Neuronal stem cell (in vitro differentiated cells): ENCODE measurements around the gene ENPP1.
"Not testable (repeated sequence)": the region's sequence is repeated elsewhere in the genome, so short reads cannot be mapped to it uniquely, and the experiment has no call there.

ENCODE experiments used
- DNase-seq: peaks from one replicate; pipeline ENCODE4 v3.0.0-alpha.2; 2013; ENCODE audit warnings: low spot score
- H2AFZ ChIP-seq: one replicate; pipeline ENCODE4 v1.6.1; 2013; ENCODE audit warnings: mild to moderate bottlenecking, low read length, inconsistent platforms
- H2AK5ac ChIP-seq: 2 replicates; pipeline ENCODE4 v1.6.1; 2013; ENCODE audit warnings: low read depth, mild to moderate bottlenecking, inconsistent platforms, low read length, moderate library complexity, mixed read lengths
- H2BK120ac ChIP-seq: 2 replicates; pipeline ENCODE4 v1.6.1; 2013; ENCODE audit warnings: low read depth, mild to moderate bottlenecking, inconsistent platforms, low read length, moderate library complexity, mixed read lengths
- H2BK12ac ChIP-seq: one replicate; pipeline ENCODE4 v1.6.1; 2013; ENCODE audit warnings: low read length, inconsistent platforms
- H2BK15ac ChIP-seq: 2 replicates; pipeline ENCODE4 v1.6.1; 2013; ENCODE audit warnings: mild to moderate bottlenecking, low read length, inconsistent platforms, mixed read lengths
- H2BK5ac ChIP-seq: one replicate; pipeline ENCODE4 v1.6.1; 2013; ENCODE audit warnings: inconsistent platforms, mild to moderate bottlenecking, low read length, moderate library complexity
- H3K14ac ChIP-seq: one replicate; pipeline ENCODE4 v1.6.1; 2013; ENCODE audit warnings: low read length, inconsistent platforms
- H3K18ac ChIP-seq: 2 replicates; pipeline ENCODE4 v1.6.1; 2013; ENCODE audit warnings: low read length, inconsistent platforms
- H3K23ac ChIP-seq: 2 replicates; pipeline ENCODE4 v1.6.1; 2013; ENCODE audit warnings: low read depth, mild to moderate bottlenecking, mixed read lengths, low read length, inconsistent platforms; ENCODE audit not compliant: poor library complexity
- H3K27ac ChIP-seq: replicated peaks from 3 replicates; pipeline ENCODE4 v1.5.1; 2013; ENCODE audit warnings: low read length, inconsistent platforms
- H3K27me3 ChIP-seq, 3 experiments: 2 replicates each; pipeline ENCODE4 v1.6.1; 2013; ENCODE audit warnings: low read length in 3 of 3, mild to moderate bottlenecking in 2 of 3, inconsistent platforms in 1 of 3, low read depth in 1 of 3, mixed read lengths in 1 of 3, moderate library complexity in 1 of 3; ENCODE audit not compliant: control insufficient read depth in 3 of 3, insufficient read depth in 3 of 3
- H3K36me3 ChIP-seq, 2 donors: replicated peaks in 1 of 2; 2 replicates each; pipeline ENCODE4 v1.6.1; 2013; ENCODE audit warnings: low read length in 2 of 2; ENCODE audit not compliant: control insufficient read depth in 2 of 2, insufficient read depth in 2 of 2
- H3K4ac ChIP-seq: 2 replicates; pipeline ENCODE4 v1.6.1; 2013; ENCODE audit warnings: inconsistent platforms, mild to moderate bottlenecking, low read length, moderate library complexity
- H3K4me1 ChIP-seq, 2 donors: 1 replicate in 1 of 2; 2 replicates in 1 of 2; pipeline ENCODE4 v1.6.1; 2013; ENCODE audit warnings: low read length in 2 of 2, low read depth in 1 of 2; ENCODE audit not compliant: control insufficient read depth in 2 of 2, insufficient read depth in 1 of 2
- H3K4me2 ChIP-seq: one replicate; pipeline ENCODE4 v1.6.1; 2013; ENCODE audit warnings: mild to moderate bottlenecking, low read length, inconsistent platforms; ENCODE audit not compliant: insufficient read depth, poor library complexity, severe bottlenecking
- H3K4me3 ChIP-seq, 2 donors: 2 replicates each; pipeline ENCODE4 v1.5.1; 2013; ENCODE audit warnings: low read length in 2 of 2, mild to moderate bottlenecking in 2 of 2, inconsistent platforms in 1 of 2, moderate library complexity in 1 of 2
- H3K79me1 ChIP-seq: one replicate; pipeline ENCODE4 v1.6.1; 2013; ENCODE audit warnings: low read depth, mild to moderate bottlenecking, inconsistent platforms, low read length, moderate library complexity
- H3K9ac ChIP-seq: one replicate; pipeline ENCODE4 v1.6.1; 2013; ENCODE audit warnings: mild to moderate bottlenecking, low read depth, low read length, inconsistent platforms; ENCODE audit not compliant: poor library complexity
- H3K9me3 ChIP-seq, 2 donors: replicated peaks in 1 of 2; 2 replicates each; pipeline versions ENCODE3 to v1.6.1; 2013; ENCODE audit warnings: low read length in 2 of 2, mild to moderate bottlenecking in 2 of 2, inconsistent platforms in 1 of 2, low read depth in 1 of 2, mixed read lengths in 1 of 2, moderate library complexity in 1 of 2; ENCODE audit not compliant: control insufficient read depth in 2 of 2, insufficient read depth in 1 of 2
- H4K8ac ChIP-seq: one replicate; pipeline ENCODE4 v1.6.1; 2013; ENCODE audit warnings: low read depth, mild to moderate bottlenecking, inconsistent platforms, low read length, moderate library complexity
- H4K91ac ChIP-seq: one replicate; pipeline ENCODE4 v1.6.1; 2013; ENCODE audit warnings: low read length, low read depth, mild to moderate bottlenecking, inconsistent platforms; ENCODE audit not compliant: poor library complexity
- WGBS, 2 donors: extraction: QIAGEN DNeasy Blood & Tissue Kit; methylation state at CpG; one replicate each; pipeline ENCODE4 v1.1.7; 2013; ENCODE audit warnings: missing lambda C conversion rate in 2 of 2, mixed read lengths in 1 of 2; ENCODE audit not compliant: insufficient read length in 2 of 2, insufficient replicate concordance in 1 of 2; ENCODE audit errors: extremely low coverage in 2 of 2; 5-methylcytosine and 5-hydroxymethylcytosine counted together

Gene ENPP1

DNA sequence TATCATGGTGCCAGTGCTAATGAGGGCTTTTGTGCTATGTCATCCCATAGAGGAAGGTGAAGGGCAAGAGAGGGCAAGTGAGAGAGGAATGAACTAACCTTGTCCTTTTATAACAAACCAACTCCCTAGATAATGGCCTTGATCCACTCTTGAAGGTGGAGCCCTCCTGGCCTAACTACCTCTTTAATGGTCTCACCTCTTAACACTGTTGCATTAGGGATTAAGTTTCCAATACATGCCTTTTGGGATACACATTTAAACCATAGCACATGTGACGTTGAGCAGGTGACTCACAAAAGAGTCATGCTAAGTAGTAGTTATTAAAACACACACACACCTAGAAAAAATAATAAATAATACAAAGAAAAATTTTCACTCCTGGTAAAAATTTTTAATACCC, 106.4 kb downstream of the ENPP1 start:
- peaks cover 0 to 2% of the 10 kb centered on the region in 2 donors for H3K9me3 ChIP-seq
- DNase-seq = no peak
- H2BK5ac ChIP-seq = no peak overlapping the region
- H4K8ac ChIP-seq = no peak overlapping the region
- H3K79me1 ChIP-seq = no peaks in the 10 kb centered on the region
- H3K4me3 ChIP-seq = no peak overlapping the region
- no peak overlapping the region for H2AFZ ChIP-seq
- no peak overlapping the region for H2AK5ac ChIP-seq
- H3K23ac ChIP-seq = no peak overlapping the region
- H3K36me3 ChIP-seq = no peaks in the 10 kb centered on the region
- no peak overlapping the region for H3K14ac ChIP-seq
- no CpG with 5 or more reads among the region's 1 CpG for WGBS, 2 donors
- H3K4me1 ChIP-seq = no peaks in the 10 kb centered on the region
- H3K18ac ChIP-seq = no peak overlapping the region
- peaks cover 0 to 4% (median 0%) of the 10 kb centered on the region in 3 experiments for H3K27me3 ChIP-seq
- no peak overlapping the region for H4K91ac ChIP-seq
- no peak overlapping the region for H3K4me2 ChIP-seq
- H3K27ac ChIP-seq = no peak overlapping the region
- H3K4ac ChIP-seq = no peak overlapping the region
- H2BK120ac ChIP-seq = no peak overlapping the region
- H2BK12ac ChIP-seq = no peak overlapping the region
- no peak overlapping the region for H3K9ac ChIP-seq
- no peak overlapping the region for H2BK15ac ChIP-seq

DNA sequence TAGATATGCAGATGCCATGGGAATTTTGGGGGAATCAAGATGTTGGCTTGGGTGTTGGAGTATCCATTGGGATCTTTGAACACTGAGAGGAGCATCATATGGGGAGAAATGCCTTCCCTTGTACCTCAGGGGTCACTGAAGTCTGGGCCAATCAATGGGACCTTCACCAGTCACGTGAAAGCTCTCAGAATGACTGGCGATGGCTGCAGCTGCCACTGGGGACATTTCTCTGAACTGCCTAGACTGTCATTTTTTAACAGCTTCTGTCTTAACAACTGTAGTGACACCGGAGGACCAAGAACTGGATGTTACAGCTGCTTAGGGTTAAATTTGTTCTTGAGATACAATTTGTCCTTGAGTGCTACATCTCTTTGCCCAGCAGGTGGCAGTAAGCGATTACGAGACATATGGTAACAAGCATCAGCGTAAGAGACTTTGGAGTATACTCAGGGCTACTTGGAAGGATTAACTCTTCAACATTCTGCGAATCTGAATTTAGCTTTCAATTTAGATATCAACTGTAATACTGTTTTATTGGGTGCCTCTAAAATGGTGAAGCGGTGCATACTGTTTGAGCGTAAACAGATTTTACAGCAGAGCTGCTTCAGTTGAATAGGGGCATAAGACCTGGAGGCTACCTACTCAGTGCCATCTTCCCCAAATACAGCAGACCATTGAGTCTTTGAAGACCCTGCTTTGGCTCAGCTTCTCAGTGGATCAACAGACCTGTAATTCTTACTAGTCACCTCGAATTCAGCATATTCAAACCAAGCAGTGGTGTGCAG, 107.3 kb downstream of the ENPP1 start:
- Histone ChIP-seq H3K14ac (no peak overlapping the region), H3K27ac (no peak overlapping the region), H2BK12ac (no peak overlapping the region), H3K4me2 (no peak overlapping the region), H3K27me3 (peaks cover 0 to 4% (median 0%) of the 10 kb centered on the region in 3 experiments), H4K91ac (no peak overlapping the region), H3K4me3 (no peak overlapping the region), H3K18ac (no peak overlapping the region), H3K9ac (no peak overlapping the region), H3K4me1 (no peaks in the 10 kb centered on the region), H2BK5ac (no peak overlapping the region), H3K23ac (no peak overlapping the region), H3K79me1 (no peaks in the 10 kb centered on the region), H2AK5ac (no peak overlapping the region), H3K9me3 (peaks cover 0 to 2% of the 10 kb centered on the region in 2 donors), H3K4ac (no peak overlapping the region), H2BK15ac (no peak overlapping the region), H4K8ac (no peak overlapping the region), H2AFZ (peak overlapping the region; percentile 7), H3K36me3 (no peaks in the 10 kb centered on the region), H2BK120ac (no peak overlapping the region)
- DNase-seq = peak; percentile 58
- no CpG with 5 or more reads among the region's 10 CpGs for WGBS, 2 donors

DNA sequence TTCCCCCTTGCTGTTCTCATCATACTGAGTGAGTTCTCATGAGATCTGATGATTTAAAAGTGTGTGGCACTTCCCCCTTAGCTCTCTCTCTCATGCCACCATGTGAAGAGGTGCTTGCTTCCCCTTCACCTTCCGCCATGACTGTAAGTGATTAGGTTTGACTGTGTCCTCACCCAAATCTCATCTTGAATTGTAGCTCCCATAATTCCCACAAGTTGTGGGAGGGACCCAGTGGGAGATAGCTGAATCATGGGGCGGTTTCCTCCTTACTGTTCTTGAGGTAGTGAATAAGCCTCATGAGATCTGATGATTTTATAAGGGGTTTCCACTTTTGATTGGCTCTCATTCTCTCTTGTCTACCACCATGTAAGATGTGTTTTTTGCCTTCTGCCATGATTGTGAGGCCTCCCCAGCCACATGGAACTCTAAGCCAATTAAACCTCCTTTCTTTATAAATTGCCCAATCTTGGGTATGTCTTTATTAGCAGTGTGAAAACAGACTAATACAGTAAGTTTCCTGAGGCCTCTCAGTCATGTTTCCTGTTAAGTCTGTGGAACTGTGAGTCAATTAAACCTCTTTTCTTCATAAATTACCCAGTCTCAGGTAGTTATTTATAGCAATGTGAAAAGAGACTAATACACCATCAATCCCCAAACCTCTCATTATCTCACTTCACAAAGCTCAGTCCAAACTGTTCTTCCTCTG, 108.4 kb downstream of the ENPP1 start:
- not testable (repeated sequence) for H3K4me2 ChIP-seq, H3K23ac ChIP-seq, H3K9ac ChIP-seq, H2AK5ac ChIP-seq, H3K14ac ChIP-seq, H3K4ac ChIP-seq, H2AFZ ChIP-seq, H3K9me3 ChIP-seq, H3K27ac ChIP-seq, H3K27me3 ChIP-seq, H2BK5ac ChIP-seq, H3K36me3 ChIP-seq, H3K4me3 ChIP-seq, H4K8ac ChIP-seq, H3K4me1 ChIP-seq, H2BK15ac ChIP-seq, H2BK120ac ChIP-seq, H4K91ac ChIP-seq, H3K18ac ChIP-seq, DNase-seq, H3K79me1 ChIP-seq, H2BK12ac ChIP-seq
- no CpG with 5 or more reads among the region's 2 CpGs for WGBS, 2 donors

DNA sequence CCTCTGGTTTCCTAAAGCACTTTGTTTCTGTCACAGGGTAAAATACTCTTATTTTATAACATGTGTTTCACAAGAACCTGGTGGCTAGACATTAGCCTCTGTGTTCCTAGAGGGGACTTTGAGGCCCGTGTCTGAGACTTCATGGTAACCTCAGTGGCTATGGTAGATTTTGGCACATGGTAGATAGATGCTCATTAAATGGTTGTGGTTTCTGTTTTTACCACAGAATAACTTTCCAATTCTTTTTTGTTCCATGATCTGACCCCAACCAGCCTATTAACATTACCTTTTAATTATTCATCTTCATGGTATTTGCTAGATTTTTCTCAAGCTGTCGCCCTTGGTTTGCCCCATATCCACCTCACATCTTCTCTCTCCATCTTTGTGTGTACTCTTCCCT, 109.0 kb downstream of the ENPP1 start:
- H2AK5ac ChIP-seq = no peak overlapping the region
- H2BK5ac ChIP-seq = no peak overlapping the region
- no peak overlapping the region for H3K9ac ChIP-seq
- DNase-seq = no peak
- WGBS, 2 donors = no CpG with 5 or more reads among the region's 2 CpGs
- H3K36me3 ChIP-seq = no peaks in the 10 kb centered on the region
- H2BK12ac ChIP-seq = no peak overlapping the region
- no peak overlapping the region for H2BK120ac ChIP-seq
- no peak overlapping the region for H3K14ac ChIP-seq
- no peak overlapping the region for H3K27ac ChIP-seq
- no peak overlapping the region for H3K18ac ChIP-seq
- no peak overlapping the region for H3K4me2 ChIP-seq
- no peak overlapping the region for H2BK15ac ChIP-seq
- no peak overlapping the region for H2AFZ ChIP-seq
- H3K9me3 ChIP-seq = peaks cover 0 to 2% of the 10 kb centered on the region in 2 donors
- H3K79me1 ChIP-seq = no peaks in the 10 kb centered on the region
- H3K27me3 ChIP-seq = peaks cover 0 to 4% (median 0%) of the 10 kb centered on the region in 3 experiments
- H4K8ac ChIP-seq = no peak overlapping the region
- no peak overlapping the region for H3K23ac ChIP-seq
- no peak overlapping the region for H3K4ac ChIP-seq
- no peak overlapping the region for H3K4me3 ChIP-seq
- no peak overlapping the region for H4K91ac ChIP-seq
- no peaks in the 10 kb centered on the region for H3K4me1 ChIP-seq
